Omental fat pad (tissue), 4 donors: ENCODE data around the gene ROBO2. TPM values are rescaled to one million over a fixed set of nuclear protein-coding genes. Genes with fewer than 3 reads are reported as not detected.

Source experiments
- ATAC-seq: fragments of 150-250 bp; one replicate; pipeline ENCODE4 v1.9.1; 2016; ENCODE audit warnings: mild to moderate bottlenecking, moderate library complexity; ENCODE audit not compliant: low FRiP score
- DNase-seq: peaks from one replicate; pipeline ENCODE4 v3.0.0-alpha.2; 2019; ENCODE audit warnings: low spot score
- total RNA-seq, 4 donors: library from RNA; depleted of rRNA; stranded (reverse); fragments of >200 nt; gene quantifications; one replicate each; pipeline ENCODE4 v1.1.0, GENCODE V29; 2016
- TF ChIP-seq, protein P1 (sequence below), 3 donors: fragments of 450-650 bp; IDR thresholded peaks; one replicate each; pipeline ENCODE4 v1.5.1; 2016 to 2017; ENCODE audit warnings: antibody characterized with exemption in 3 of 3, mild to moderate bottlenecking in 3 of 3, moderate library complexity in 2 of 3

The ROBO2 gene
- total RNA-seq, 4 donors from 2014 or later = 0.12 to 1.3 (median 1.1) TPM

DNA sequence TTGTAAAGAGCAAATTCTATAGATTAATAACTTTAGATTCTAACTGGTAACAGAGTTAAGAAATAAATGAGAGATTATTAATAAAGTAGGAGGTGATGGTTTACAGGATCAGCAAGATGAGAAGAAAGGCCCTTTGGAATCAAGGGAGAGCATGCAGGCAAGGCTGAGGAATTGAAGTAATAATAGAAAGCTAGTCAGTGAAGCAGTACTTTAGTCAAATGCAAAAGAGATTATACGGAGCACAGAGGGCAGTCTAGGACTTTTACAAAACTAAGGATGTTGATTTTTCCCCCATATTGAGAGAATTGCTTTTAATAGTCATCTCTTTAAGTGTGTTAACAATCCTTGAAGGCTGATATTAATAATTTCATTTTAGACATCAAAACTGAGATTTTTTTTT is 146.4 kb downstream of the ROBO2 start:
- ATAC-seq (no peak), DNase-seq (no peak)
- TF ChIP-seq, protein P1, sequence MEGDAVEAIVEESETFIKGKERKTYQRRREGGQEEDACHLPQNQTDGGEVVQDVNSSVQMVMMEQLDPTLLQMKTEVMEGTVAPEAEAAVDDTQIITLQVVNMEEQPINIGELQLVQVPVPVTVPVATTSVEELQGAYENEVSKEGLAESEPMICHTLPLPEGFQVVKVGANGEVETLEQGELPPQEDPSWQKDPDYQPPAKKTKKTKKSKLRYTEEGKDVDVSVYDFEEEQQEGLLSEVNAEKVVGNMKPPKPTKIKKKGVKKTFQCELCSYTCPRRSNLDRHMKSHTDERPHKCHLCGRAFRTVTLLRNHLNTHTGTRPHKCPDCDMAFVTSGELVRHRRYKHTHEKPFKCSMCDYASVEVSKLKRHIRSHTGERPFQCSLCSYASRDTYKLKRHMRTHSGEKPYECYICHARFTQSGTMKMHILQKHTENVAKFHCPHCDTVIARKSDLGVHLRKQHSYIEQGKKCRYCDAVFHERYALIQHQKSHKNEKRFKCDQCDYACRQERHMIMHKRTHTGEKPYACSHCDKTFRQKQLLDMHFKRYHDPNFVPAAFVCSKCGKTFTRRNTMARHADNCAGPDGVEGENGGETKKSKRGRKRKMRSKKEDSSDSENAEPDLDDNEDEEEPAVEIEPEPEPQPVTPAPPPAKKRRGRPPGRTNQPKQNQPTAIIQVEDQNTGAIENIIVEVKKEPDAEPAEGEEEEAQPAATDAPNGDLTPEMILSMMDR (IDR thresholded peaks at IDR 0.05) = no peak

DNA sequence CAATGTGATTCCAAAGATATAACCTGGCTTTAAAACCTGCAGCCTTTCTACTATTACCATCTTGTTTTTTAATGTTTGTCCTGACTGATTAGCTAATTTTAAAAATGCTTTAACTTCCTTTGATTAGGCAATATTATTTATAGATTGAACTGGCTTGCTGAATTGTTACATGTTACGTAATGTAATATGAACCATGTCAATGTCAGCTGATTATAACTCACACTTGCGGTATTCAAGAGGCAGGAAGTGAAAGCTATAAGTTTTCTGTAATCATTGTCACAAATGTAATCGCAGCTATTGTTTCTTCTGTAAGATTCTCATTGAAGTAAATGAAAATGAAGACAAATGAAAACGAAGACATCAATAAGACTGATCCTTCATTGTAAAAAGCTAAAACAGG is 146.8 kb downstream of the ROBO2 start:
- DNase-seq (no peak), ATAC-seq (no peak)
- TF ChIP-seq, protein P1 (IDR thresholded peaks at IDR 0.05) = no peak

DNA sequence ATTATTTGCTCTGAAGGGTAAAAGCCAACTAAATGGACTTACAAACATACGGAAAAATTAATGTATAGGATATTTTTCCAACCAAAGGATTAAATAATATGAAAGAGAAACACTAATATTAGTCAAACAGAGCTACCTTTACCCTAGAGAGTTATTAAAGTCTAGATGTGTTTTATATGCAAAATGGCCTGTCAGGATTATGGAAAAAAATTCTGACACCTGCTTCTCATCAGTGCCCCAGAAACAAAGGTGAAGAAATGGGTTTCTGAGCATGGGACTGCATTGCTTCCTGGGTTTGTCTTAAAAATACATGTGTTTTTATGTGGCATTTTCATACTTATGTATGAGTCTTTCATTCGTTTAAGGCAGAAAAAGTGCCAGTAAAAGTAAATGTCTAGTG is 148.3 kb downstream of the ROBO2 start:
- DNase-seq (no peak), ATAC-seq (no peak)
- TF ChIP-seq, protein P1 (IDR thresholded peaks at IDR 0.05) = no peak

DNA sequence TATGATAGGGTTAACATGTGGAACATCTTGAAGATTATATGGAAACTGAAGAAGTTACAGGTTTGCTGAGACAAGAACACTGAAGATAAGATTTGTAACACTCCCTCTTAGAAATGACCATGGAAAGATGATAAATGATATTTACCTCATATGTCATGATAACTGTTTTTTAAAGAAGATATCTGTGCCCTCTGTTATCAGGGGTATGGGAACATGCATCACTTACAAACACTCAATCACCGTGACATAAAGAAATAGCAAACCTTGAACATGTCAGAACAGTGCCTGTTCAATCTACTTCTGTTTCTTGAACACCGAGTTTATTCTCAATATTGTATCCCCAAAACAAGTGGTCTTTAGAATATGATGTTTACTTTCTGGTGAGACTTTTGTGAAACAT is 149.4 kb downstream of the ROBO2 start:
- no peak for DNase-seq

DNA sequence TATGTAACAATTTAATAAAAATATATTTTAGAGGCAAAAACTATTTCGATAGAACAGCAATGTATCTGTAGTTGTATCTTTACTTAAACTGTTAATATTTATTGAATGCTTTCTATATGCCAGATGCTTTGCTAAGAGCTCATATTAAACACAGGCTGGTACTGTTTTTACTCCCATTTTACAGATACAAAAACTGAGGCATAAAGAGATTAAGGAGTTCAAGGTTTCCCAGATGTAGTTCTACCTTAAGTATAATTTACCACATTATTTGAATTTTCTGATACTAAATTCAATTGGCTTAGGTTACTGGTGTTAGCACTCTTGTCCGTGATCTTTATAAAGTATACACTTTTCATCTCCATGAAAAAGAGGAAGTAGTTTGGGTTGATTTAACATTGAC is 149.8 kb downstream of the ROBO2 start:
- TF ChIP-seq, protein P1 (IDR thresholded peaks at IDR 0.05) = no peak
- DNase-seq (no peak), ATAC-seq (no peak)

More for the DNA sequence above, 149.4 kb downstream of the ROBO2 start:
- no peak for ATAC-seq
- TF ChIP-seq, protein P1 (IDR thresholded peaks at IDR 0.05) = no peak

DNA sequence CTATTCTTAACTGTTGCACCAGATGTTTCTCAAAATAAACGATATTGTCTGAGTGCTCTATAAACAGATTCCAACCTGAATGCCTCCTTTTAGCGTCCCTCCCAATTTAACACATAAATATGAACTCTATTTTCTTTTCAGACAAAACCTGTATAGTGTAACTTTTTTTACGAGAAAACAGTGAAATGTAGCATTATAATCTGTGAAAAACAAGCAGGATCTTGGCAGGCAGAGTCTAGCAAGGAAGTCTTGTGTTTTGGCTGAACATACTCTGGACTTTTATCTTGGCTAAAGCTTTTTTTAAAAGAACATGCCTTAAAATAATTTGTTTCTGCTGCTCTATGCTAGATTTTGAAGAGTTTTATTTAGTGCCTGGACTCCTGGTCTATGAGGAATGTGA is 150.5 kb downstream of the ROBO2 start:
- no peak for ATAC-seq
- TF ChIP-seq, protein P1 (IDR thresholded peaks at IDR 0.05) = no peak
- no peak for DNase-seq

DNA sequence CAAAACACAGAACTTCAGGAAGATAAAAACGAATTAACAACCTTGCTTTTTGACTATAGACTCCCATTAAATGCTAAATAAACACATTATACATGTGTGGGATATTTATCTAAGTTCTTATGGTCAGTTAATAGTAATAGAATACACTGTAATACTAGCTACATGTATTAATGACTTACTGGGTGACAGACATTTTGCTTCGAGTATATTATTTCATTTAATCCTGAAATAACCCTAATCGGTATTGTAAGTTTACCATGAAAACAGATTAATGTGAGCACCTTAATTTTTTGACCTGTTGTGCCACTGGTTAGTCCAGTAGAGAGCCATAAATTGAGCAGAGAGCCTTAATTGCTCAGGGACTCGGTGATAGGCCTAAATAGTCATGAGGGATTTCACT is 151.1 kb downstream of the ROBO2 start:
- TF ChIP-seq, protein P1 (IDR thresholded peaks at IDR 0.05) = no peak
- ATAC-seq (no peak), DNase-seq (no peak)
